H9 (cell line): Measurements from ENCODE around the gene MYL6B. TPM values are rescaled to one million over a fixed set of nuclear protein-coding genes. Genes with fewer than 3 reads are reported as not detected.
A peak's percentile ranks its signal among the peaks of the same experiment; 100 is the strongest.

Experiments used
- DNase-seq: peaks from one replicate; pipeline ENCODE4 v3.0.0-alpha.2; 2017
- H2AFZ ChIP-seq: one replicate; pipeline ENCODE4 v1.6.1; 2013; ENCODE audit warnings: mild to moderate bottlenecking, low read length, control low read depth, moderate library complexity
- H2AK5ac ChIP-seq: 2 replicates; pipeline ENCODE4 v1.6.1; 2013; ENCODE audit warnings: low read length, control low read depth, mixed read lengths; ENCODE audit not compliant: insufficient read length
- H2BK120ac ChIP-seq: one replicate; pipeline ENCODE4 v1.6.1; 2013; ENCODE audit warnings: low read depth, mild to moderate bottlenecking, low read length, control low read depth, inconsistent platforms; ENCODE audit not compliant: poor library complexity, severe bottlenecking
- H2BK12ac ChIP-seq: 2 replicates; pipeline ENCODE4 v1.6.1; 2013; ENCODE audit warnings: low read length, control low read depth, mixed read lengths, low read depth; ENCODE audit not compliant: insufficient read length
- H2BK15ac ChIP-seq: 2 replicates; pipeline ENCODE4 v1.6.1; 2013; ENCODE audit warnings: low read depth, low read length, control low read depth
- H2BK20ac ChIP-seq: one replicate; pipeline ENCODE4 v1.6.1; 2013; ENCODE audit warnings: low read depth, mild to moderate bottlenecking, low read length, control low read depth, inconsistent platforms; ENCODE audit not compliant: poor library complexity, severe bottlenecking
- H2BK5ac ChIP-seq: 2 replicates; pipeline ENCODE4 v1.6.1; 2013; ENCODE audit warnings: low read length, control low read depth, mixed read lengths; ENCODE audit not compliant: insufficient read length
- H3K14ac ChIP-seq: 2 replicates; pipeline ENCODE4 v1.6.1; 2013; ENCODE audit warnings: low read length, control low read depth; ENCODE audit not compliant: insufficient read depth
- H3K18ac ChIP-seq: 2 replicates; pipeline ENCODE4 v1.6.1; 2013; ENCODE audit warnings: low read depth, mild to moderate bottlenecking, mixed read lengths, low read length, control low read depth; ENCODE audit not compliant: insufficient read length
- H3K23ac ChIP-seq: 2 replicates; pipeline ENCODE4 v1.6.1; 2013; ENCODE audit warnings: low read length, control low read depth, mixed read lengths, low read depth; ENCODE audit not compliant: insufficient read length
- H3K23me2 ChIP-seq: 2 replicates; pipeline ENCODE4 v1.6.1; 2013; ENCODE audit warnings: low read depth, mild to moderate bottlenecking, mixed read lengths, low read length, control low read depth; ENCODE audit not compliant: insufficient read length, poor library complexity, severe bottlenecking
- H3K27ac ChIP-seq: 2 replicates; pipeline ENCODE4 v1.5.1; 2013; ENCODE audit warnings: low read length, control low read depth, mixed read lengths, low read depth; ENCODE audit not compliant: insufficient read length
- H3K27me3 ChIP-seq: 2 replicates; pipeline ENCODE4 v1.6.1; 2013; ENCODE audit warnings: low read length, control low read depth, inconsistent platforms; ENCODE audit not compliant: insufficient read depth
- H3K4ac ChIP-seq: 2 replicates; pipeline ENCODE4 v1.6.1; 2013; ENCODE audit warnings: low read depth, mild to moderate bottlenecking, control low read depth, inconsistent platforms, low read length, moderate library complexity
- H3K4me1 ChIP-seq: 2 replicates; pipeline ENCODE4 v1.6.1; 2013; ENCODE audit warnings: low read length, control low read depth, inconsistent platforms; ENCODE audit not compliant: insufficient read depth
- H3K4me2 ChIP-seq: 2 replicates; pipeline ENCODE4 v1.6.1; 2013; ENCODE audit warnings: low read length, control low read depth, mixed read lengths; ENCODE audit not compliant: insufficient read length, insufficient read depth
- H3K56ac ChIP-seq: 2 replicates; pipeline ENCODE4 v1.6.1; 2013; ENCODE audit warnings: low read depth, mild to moderate bottlenecking, mixed read lengths, low read length, control low read depth; ENCODE audit not compliant: insufficient read length
- H3K79me1 ChIP-seq: 2 replicates; pipeline ENCODE4 v1.6.1; 2013; ENCODE audit warnings: low read depth, mild to moderate bottlenecking, moderate library complexity, low read length, control low read depth, inconsistent platforms; ENCODE audit not compliant: insufficient read depth, poor library complexity, severe bottlenecking
- H3K79me2 ChIP-seq: 2 replicates; pipeline ENCODE4 v1.6.1; 2013; ENCODE audit warnings: low read length, control low read depth, inconsistent platforms; ENCODE audit not compliant: insufficient read depth
- H3K9ac ChIP-seq: 2 replicates; pipeline ENCODE4 v1.6.1; 2013; ENCODE audit warnings: low read length, control low read depth, mixed read lengths; ENCODE audit not compliant: insufficient read length; ENCODE audit errors: extremely low read depth
- H3K9me3 ChIP-seq: one replicate; pipeline ENCODE4 v1.6.1; 2013; ENCODE audit warnings: low read depth, low read length, inconsistent platforms; ENCODE audit not compliant: control insufficient read depth
- H3T11ph ChIP-seq: one replicate; pipeline ENCODE4 v1.6.1; 2013; ENCODE audit warnings: mild to moderate bottlenecking, low read length, control low read depth, inconsistent platforms
- H4K20me1 ChIP-seq: one replicate; pipeline ENCODE4 v1.6.1; 2013; ENCODE audit not compliant: control insufficient read depth, insufficient read length, insufficient read depth
- H4K5ac ChIP-seq: 2 replicates; pipeline ENCODE4 v1.6.1; 2013; ENCODE audit warnings: low read depth, mild to moderate bottlenecking, mixed read lengths, low read length, control low read depth; ENCODE audit not compliant: insufficient read length
- H4K8ac ChIP-seq: replicated peaks from 2 replicates; pipeline ENCODE4 v1.6.1; 2013; ENCODE audit warnings: low read length, control low read depth, mixed read lengths, low read depth; ENCODE audit not compliant: insufficient read length
- H4K91ac ChIP-seq: 2 replicates; pipeline ENCODE4 v1.6.1; 2013; ENCODE audit warnings: low read depth, mild to moderate bottlenecking, moderate library complexity, mixed read lengths, low read length, control low read depth; ENCODE audit not compliant: insufficient read length
- H3K27ac Mint-ChIP-seq, 3 experiments: 2 replicates in 2 of 3; 3 replicates in 1 of 3; pipeline ENCODE4 v1.8.0; 2020 to 2021; ENCODE audit warnings: mixed read lengths in 3 of 3, mild to moderate bottlenecking in 1 of 3, moderate library complexity in 1 of 3
- H3K27me3 Mint-ChIP-seq: 2 replicates; pipeline ENCODE4 v1.8.0; 2021; ENCODE audit warnings: low read depth, mild to moderate bottlenecking, moderate library complexity, mixed read lengths
- H3K36me3 Mint-ChIP-seq, 3 experiments: 2 replicates in 2 of 3; 3 replicates in 1 of 3; pipeline ENCODE4 v1.8.0; 2020 to 2021; ENCODE audit warnings: low read depth in 3 of 3, mixed read lengths in 3 of 3; ENCODE audit not compliant: insufficient read depth in 1 of 3
- H3K4me1 Mint-ChIP-seq, 2 experiments: 2 replicates each; pipeline ENCODE4 v1.8.0; 2020; ENCODE audit warnings: mixed read lengths in 2 of 2
- H3K4me3 Mint-ChIP-seq, 2 experiments: 2 replicates in 1 of 2; 3 replicates in 1 of 2; pipeline ENCODE4 v1.8.0; 2020 to 2021; ENCODE audit warnings: mild to moderate bottlenecking in 2 of 2, mixed read lengths in 2 of 2, moderate library complexity in 1 of 2
- H3K9me3 Mint-ChIP-seq, 2 experiments: 2 replicates in 1 of 2; 3 replicates in 1 of 2; pipeline ENCODE4 v1.8.0; 2020; ENCODE audit warnings: mild to moderate bottlenecking in 2 of 2, mixed read lengths in 2 of 2, moderate library complexity in 1 of 2
- WGBS: extraction: QIAGEN DNeasy Blood & Tissue Kit; methylation state at CpG from one replicate; pipeline ENCODE4 v1.1.7; 2013; ENCODE audit warnings: missing lambda C conversion rate, low lambda C conversion rate, mixed read lengths; ENCODE audit not compliant: insufficient read length; ENCODE audit errors: extremely low coverage; 5-methylcytosine and 5-hydroxymethylcytosine counted together
- total RNA-seq: library from RNA; stranded (reverse); gene quantifications from 2 replicates; pipeline ENCODE4 v1.2.1, GENCODE V29; 2021
- TF ChIP-seq, protein P1 (sequence below): fragments of 200-600 bp; sonication (generic); conservative IDR thresholded peaks from 3 replicates; pipeline ENCODE4 v1.8.0; 2021; ENCODE audit warnings: antibody characterized with exemption, mild to moderate bottlenecking

Gene MYL6B
- total RNA-seq, 1 experiment from 2014 or later: 165 TPM

DNA sequence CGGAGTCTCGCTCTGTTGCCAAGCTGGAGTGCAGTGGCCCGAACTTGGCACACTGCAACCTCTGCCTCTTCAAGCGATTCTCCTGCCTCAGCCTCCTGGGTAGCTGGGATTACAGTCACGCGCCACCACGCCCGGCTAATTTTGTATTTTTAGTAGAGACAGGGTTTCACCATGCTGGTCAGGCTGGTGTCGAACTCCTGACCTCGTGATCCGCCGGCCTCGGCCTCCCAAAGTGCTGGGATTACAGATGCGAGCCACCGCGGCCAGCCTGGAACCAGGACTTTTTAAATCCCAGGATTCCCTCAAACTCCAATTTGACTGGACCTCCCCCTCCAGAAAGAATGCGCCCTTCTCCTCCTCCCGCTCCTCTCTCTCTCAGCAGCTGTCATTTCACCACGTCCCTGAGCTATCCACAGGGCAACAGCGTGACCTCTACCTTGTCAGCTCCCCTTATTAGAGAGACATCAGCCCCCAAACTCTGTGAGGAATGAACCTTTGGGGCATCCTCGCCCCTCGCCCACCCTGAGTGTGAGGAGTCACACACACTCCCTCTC, 22.4 kb upstream of the MYL6B start:
- TF ChIP-seq, protein P1, sequence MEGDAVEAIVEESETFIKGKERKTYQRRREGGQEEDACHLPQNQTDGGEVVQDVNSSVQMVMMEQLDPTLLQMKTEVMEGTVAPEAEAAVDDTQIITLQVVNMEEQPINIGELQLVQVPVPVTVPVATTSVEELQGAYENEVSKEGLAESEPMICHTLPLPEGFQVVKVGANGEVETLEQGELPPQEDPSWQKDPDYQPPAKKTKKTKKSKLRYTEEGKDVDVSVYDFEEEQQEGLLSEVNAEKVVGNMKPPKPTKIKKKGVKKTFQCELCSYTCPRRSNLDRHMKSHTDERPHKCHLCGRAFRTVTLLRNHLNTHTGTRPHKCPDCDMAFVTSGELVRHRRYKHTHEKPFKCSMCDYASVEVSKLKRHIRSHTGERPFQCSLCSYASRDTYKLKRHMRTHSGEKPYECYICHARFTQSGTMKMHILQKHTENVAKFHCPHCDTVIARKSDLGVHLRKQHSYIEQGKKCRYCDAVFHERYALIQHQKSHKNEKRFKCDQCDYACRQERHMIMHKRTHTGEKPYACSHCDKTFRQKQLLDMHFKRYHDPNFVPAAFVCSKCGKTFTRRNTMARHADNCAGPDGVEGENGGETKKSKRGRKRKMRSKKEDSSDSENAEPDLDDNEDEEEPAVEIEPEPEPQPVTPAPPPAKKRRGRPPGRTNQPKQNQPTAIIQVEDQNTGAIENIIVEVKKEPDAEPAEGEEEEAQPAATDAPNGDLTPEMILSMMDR: no peak
- H3K79me1 ChIP-seq: no peaks in the 10 kb centered on the region

More for the DNA sequence above, 22.4 kb upstream of the MYL6B start:
- Histone ChIP-seq H4K20me1 (no peaks in the 10 kb centered on the region), H2AFZ (no peak overlapping the region), H2BK120ac (no peak overlapping the region), H3K18ac (no peak overlapping the region), H2BK15ac (no peak overlapping the region), H3K4me1 (no peaks in the 10 kb centered on the region), H2BK12ac (no peak overlapping the region), H4K5ac (no peak overlapping the region), H3T11ph (no peak overlapping the region), H2BK5ac (no peak overlapping the region), H3K56ac (no peak overlapping the region), H3K14ac (no peak overlapping the region), H2BK20ac (no peak overlapping the region), H3K9me3 (no peaks in the 10 kb centered on the region), H3K23ac (no peak overlapping the region), H3K4ac (no peak overlapping the region), H3K9ac (no peak overlapping the region), H3K27me3 (no peaks in the 10 kb centered on the region), H3K23me2 (peaks cover 17% of the 10 kb centered on the region), H3K27ac (no peak overlapping the region), H4K8ac (no peak overlapping the region), H3K79me2 (no peaks in the 10 kb centered on the region), H4K91ac (no peak overlapping the region), H3K4me2 (peak overlapping the region; percentile 100), H2AK5ac (no peak overlapping the region)
- peaks cover 40 to 51% (median 45%) of the 10 kb centered on the region in 3 experiments for H3K36me3 Mint-ChIP-seq
- no peaks in the 10 kb centered on the region; a peak in 1 of 5 replicates for H3K9me3 Mint-ChIP-seq
- no peak for DNase-seq
- no CpG with 5 or more reads among the region's 22 CpGs for WGBS
- peak overlapping the region; percentile 74 to 88 for H3K4me3 Mint-ChIP-seq
- H3K27ac Mint-ChIP-seq: no peak overlapping the region
- H3K4me1 Mint-ChIP-seq: peaks cover 26 to 27% of the 10 kb centered on the region in 2 experiments
- H3K27me3 Mint-ChIP-seq: no peaks in the 10 kb centered on the region
